HEK293 (cell line): Measurements from ENCODE around the gene TNFRSF4.

Experiments used
- KLF1 ChIP-seq: fragments of 450-650 bp; formaldehyde crosslinking; IDR thresholded peaks from 2 replicates; pipeline ENCODE4 v1.5.1; 2016; ENCODE audit warnings: missing biosample characterization, missing genetic modification characterization
- SP7 ChIP-seq: fragments of 450-650 bp; formaldehyde crosslinking; IDR thresholded peaks from 2 replicates; pipeline ENCODE4 v1.5.1; 2016; ENCODE audit warnings: missing biosample characterization, missing genetic modification characterization
- ZBTB1 ChIP-seq: fragments of 450-650 bp; formaldehyde crosslinking; IDR thresholded peaks from 2 replicates; pipeline ENCODE4 v1.5.1; 2016; ENCODE audit warnings: missing biosample characterization, missing genetic modification characterization
- ZEB2 ChIP-seq: fragments of 450-650 bp; formaldehyde crosslinking; IDR thresholded peaks from 2 replicates; pipeline ENCODE4 v1.5.1; 2016; ENCODE audit warnings: missing biosample characterization, missing genetic modification characterization
- ZFP69B ChIP-seq: fragments of 450-650 bp; formaldehyde crosslinking; IDR thresholded peaks from 2 replicates; pipeline ENCODE4 v1.5.1; 2016; ENCODE audit warnings: missing biosample characterization, missing genetic modification characterization
- ZNF10 ChIP-seq: fragments of 450-650 bp; formaldehyde crosslinking; IDR thresholded peaks from 2 replicates; pipeline ENCODE4 v1.5.1; 2017; ENCODE audit warnings: missing biosample characterization, missing genetic modification characterization
- ZNF133 ChIP-seq: fragments of 450-650 bp; formaldehyde crosslinking; IDR thresholded peaks from 2 replicates; pipeline ENCODE4 v1.5.1; 2016; ENCODE audit warnings: missing biosample characterization, missing genetic modification characterization
- ZNF23 ChIP-seq: fragments of 450-650 bp; formaldehyde crosslinking; IDR thresholded peaks from 2 replicates; pipeline ENCODE4 v1.5.1; 2016; ENCODE audit warnings: missing biosample characterization, missing genetic modification characterization, borderline replicate concordance
- ZNF248 ChIP-seq: fragments of 450-650 bp; formaldehyde crosslinking; IDR thresholded peaks from 2 replicates; pipeline ENCODE4 v1.5.1; 2017; ENCODE audit warnings: missing biosample characterization, missing genetic modification characterization
- ZNF426 ChIP-seq: fragments of 450-650 bp; formaldehyde crosslinking; IDR thresholded peaks from 2 replicates; pipeline ENCODE4 v1.5.1; 2017; ENCODE audit warnings: missing biosample characterization, missing genetic modification characterization, mild to moderate bottlenecking, inconsistent platforms, moderate library complexity
- ZNF610 ChIP-seq: fragments of 450-650 bp; formaldehyde crosslinking; IDR thresholded peaks from 2 replicates; pipeline ENCODE4 v1.5.1; 2016; ENCODE audit warnings: missing biosample characterization, missing genetic modification characterization, borderline replicate concordance
- ZNF623 ChIP-seq: fragments of 450-650 bp; formaldehyde crosslinking; IDR thresholded peaks from 2 replicates; pipeline ENCODE4 v1.5.1; 2016; ENCODE audit warnings: missing biosample characterization, missing genetic modification characterization
- ZNF654 ChIP-seq: fragments of 450-650 bp; formaldehyde crosslinking; IDR thresholded peaks from 2 replicates; pipeline ENCODE4 v1.5.1; 2016; ENCODE audit warnings: low read depth, missing biosample characterization, missing genetic modification characterization
- TF ChIP-seq, protein P1 (sequence below): fragments of 450-650 bp; formaldehyde crosslinking; IDR thresholded peaks from 2 replicates; pipeline ENCODE4 v1.5.1; 2016; ENCODE audit warnings: missing biosample characterization, missing genetic modification characterization
- TF ChIP-seq, protein P2 (sequence below): fragments of 450-650 bp; formaldehyde crosslinking; IDR thresholded peaks from 2 replicates; pipeline ENCODE4 v1.5.1; 2016; ENCODE audit warnings: missing biosample characterization, missing genetic modification characterization
- TF ChIP-seq, protein P3 (sequence below): fragments of 450-650 bp; formaldehyde crosslinking; IDR thresholded peaks from 2 replicates; pipeline ENCODE4 v1.5.1; 2016; ENCODE audit warnings: missing biosample characterization, missing genetic modification characterization
- TF ChIP-seq, protein P4 (sequence below): sonication (generic); formaldehyde crosslinking; IDR thresholded peaks from 2 replicates; pipeline ENCODE4 v1.8.1; 2022; ENCODE audit warnings: mild to moderate bottlenecking, moderate library complexity, missing genetic modification reagents
- TF ChIP-seq, protein P5 (sequence below): fragments of 450-650 bp; formaldehyde crosslinking; IDR thresholded peaks from 2 replicates; pipeline ENCODE4 v1.5.1; 2016; ENCODE audit warnings: missing biosample characterization, missing genetic modification characterization
- TF ChIP-seq, protein P6 (sequence below): fragments of 450-650 bp; formaldehyde crosslinking; IDR thresholded peaks from 2 replicates; pipeline ENCODE4 v1.5.1; 2017; ENCODE audit warnings: missing biosample characterization, mild to moderate bottlenecking, missing genetic modification characterization, moderate library complexity
- TF ChIP-seq, protein P7 (sequence below): fragments of 450-650 bp; formaldehyde crosslinking; IDR thresholded peaks from 2 replicates; pipeline ENCODE4 v1.5.1; 2016; ENCODE audit warnings: missing biosample characterization, missing genetic modification characterization
- TF ChIP-seq, protein P8 (sequence below): fragments of 450-650 bp; formaldehyde crosslinking; IDR thresholded peaks from 2 replicates; pipeline ENCODE4 v1.5.1; 2016; ENCODE audit warnings: missing biosample characterization, missing genetic modification characterization, borderline replicate concordance

TNFRSF4 gene

DNA sequence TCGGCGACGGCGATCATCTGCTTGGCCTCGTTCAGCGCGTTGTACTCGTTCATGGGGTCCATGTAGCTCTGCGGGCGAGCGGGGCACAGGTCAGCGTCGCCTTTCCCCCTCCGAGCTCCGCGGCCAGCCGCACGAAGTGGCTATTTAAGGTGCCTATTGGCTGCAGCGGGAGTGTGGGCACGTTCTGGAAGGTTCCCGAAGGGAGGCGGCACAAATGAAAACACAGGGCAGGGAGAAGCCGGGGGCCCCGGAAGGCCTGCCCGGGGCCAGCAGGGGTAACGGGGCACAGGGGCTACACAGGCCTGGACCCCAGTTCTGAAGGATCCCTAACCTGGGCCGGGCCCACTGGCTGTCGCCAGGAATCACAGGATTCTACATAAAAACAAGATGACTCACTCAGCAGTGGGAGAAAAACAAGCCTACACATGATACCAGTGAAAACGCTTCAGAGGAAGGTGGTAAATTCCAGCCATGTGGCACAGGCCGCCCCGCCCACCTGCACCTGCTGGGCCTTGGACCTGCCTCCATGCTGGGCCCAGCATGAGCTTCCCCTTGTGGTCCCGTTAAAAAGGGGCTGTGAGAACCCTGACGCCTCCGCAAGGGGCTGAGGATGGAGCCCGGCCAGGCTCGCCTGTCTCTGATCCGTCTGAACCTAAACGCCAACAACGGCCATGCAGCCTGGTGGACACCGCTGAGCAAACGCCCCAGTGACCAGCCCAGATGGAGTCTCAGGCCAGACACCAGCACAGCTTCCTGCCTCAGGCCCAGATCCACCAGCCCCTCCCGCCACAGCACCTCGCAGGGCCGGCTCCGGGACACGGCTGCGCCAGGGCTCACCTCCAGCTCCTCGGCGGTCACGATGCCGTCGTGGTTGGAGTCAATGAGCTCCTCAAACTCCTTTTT, 3.9 kb upstream of the TNFRSF4 start (continued):
- TF ChIP-seq, protein P1, sequence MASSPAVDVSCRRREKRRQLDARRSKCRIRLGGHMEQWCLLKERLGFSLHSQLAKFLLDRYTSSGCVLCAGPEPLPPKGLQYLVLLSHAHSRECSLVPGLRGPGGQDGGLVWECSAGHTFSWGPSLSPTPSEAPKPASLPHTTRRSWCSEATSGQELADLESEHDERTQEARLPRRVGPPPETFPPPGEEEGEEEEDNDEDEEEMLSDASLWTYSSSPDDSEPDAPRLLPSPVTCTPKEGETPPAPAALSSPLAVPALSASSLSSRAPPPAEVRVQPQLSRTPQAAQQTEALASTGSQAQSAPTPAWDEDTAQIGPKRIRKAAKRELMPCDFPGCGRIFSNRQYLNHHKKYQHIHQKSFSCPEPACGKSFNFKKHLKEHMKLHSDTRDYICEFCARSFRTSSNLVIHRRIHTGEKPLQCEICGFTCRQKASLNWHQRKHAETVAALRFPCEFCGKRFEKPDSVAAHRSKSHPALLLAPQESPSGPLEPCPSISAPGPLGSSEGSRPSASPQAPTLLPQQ = peak; percentile 80
- TF ChIP-seq, protein P2, sequence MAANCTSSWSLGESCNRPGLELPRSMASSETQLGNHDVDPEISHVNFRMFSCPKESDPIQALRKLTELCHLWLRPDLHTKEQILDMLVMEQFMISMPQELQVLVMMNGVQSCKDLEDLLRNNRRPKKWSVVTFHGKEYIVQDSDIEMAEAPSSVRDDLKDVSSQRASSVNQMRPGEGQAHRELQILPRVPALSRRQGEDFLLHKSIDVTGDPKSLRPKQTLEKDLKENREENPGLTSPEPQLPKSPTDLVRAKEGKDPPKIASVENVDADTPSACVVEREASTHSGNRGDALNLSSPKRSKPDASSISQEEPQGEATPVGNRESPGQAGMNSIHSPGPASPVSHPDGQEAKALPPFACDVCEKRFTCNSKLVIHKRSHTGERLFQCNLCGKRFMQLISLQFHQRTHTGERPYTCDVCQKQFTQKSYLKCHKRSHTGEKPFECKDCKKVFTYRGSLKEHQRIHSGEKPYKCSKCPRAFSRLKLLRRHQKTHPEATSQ = no peak
- TF ChIP-seq ZNF426 (no peak), ZBTB1 (tag by site-specific recombination) (no peak), KLF1 (tag by site-specific recombination) (peak; percentile 76), ZFP69B (tag by site-specific recombination) (peak; percentile 84), ZNF610 (tag by site-specific recombination) (no peak), ZNF248 (tag by site-specific recombination) (no peak), ZEB2 (no peak), ZNF654 (no peak), SP7 (tag by site-specific recombination) (peak; percentile 81), ZNF10 (tag by site-specific recombination) (peak; percentile 89), ZNF623 (tag by site-specific recombination) (no peak), ZNF133 (tag by site-specific recombination) (no peak), ZNF23 (tag by site-specific recombination) (no peak)
- TF ChIP-seq, protein P3, sequence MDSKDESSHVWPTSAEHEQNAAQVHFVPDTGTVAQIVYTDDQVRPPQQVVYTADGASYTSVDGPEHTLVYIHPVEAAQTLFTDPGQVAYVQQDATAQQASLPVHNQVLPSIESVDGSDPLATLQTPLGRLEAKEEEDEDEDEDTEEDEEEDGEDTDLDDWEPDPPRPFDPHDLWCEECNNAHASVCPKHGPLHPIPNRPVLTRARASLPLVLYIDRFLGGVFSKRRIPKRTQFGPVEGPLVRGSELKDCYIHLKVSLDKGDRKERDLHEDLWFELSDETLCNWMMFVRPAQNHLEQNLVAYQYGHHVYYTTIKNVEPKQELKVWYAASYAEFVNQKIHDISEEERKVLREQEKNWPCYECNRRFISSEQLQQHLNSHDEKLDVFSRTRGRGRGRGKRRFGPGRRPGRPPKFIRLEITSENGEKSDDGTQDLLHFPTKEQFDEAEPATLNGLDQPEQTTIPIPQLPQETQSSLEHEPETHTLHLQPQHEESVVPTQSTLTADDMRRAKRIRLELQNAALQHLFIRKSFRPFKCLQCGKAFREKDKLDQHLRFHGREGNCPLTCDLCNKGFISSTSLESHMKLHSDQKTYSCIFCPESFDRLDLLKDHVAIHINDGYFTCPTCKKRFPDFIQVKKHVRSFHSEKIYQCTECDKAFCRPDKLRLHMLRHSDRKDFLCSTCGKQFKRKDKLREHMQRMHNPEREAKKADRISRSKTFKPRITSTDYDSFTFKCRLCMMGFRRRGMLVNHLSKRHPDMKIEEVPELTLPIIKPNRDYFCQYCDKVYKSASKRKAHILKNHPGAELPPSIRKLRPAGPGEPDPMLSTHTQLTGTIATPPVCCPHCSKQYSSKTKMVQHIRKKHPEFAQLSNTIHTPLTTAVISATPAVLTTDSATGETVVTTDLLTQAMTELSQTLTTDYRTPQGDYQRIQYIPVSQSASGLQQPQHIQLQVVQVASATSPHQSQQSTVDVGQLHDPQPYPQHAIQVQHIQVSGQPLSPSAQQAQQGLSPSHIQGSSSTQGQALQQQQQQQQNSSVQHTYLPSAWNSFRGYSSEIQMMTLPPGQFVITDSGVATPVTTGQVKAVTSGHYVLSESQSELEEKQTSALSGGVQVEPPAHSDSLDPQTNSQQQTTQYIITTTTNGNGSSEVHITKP (tag by site-specific recombination) = peak; percentile 86
- TF ChIP-seq, protein P4, sequence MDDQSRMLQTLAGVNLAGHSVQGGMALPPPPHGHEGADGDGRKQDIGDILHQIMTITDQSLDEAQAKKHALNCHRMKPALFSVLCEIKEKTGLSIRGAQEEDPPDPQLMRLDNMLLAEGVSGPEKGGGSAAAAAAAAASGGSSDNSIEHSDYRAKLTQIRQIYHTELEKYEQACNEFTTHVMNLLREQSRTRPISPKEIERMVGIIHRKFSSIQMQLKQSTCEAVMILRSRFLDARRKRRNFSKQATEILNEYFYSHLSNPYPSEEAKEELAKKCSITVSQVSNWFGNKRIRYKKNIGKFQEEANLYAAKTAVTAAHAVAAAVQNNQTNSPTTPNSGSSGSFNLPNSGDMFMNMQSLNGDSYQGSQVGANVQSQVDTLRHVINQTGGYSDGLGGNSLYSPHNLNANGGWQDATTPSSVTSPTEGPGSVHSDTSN (CRISPR knock-in tag) = no peak
- TF ChIP-seq, protein P5, sequence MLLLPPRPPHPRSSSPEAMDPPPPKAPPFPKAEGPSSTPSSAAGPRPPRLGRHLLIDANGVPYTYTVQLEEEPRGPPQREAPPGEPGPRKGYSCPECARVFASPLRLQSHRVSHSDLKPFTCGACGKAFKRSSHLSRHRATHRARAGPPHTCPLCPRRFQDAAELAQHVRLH (tag by site-specific recombination) = no peak
- TF ChIP-seq, protein P6, sequence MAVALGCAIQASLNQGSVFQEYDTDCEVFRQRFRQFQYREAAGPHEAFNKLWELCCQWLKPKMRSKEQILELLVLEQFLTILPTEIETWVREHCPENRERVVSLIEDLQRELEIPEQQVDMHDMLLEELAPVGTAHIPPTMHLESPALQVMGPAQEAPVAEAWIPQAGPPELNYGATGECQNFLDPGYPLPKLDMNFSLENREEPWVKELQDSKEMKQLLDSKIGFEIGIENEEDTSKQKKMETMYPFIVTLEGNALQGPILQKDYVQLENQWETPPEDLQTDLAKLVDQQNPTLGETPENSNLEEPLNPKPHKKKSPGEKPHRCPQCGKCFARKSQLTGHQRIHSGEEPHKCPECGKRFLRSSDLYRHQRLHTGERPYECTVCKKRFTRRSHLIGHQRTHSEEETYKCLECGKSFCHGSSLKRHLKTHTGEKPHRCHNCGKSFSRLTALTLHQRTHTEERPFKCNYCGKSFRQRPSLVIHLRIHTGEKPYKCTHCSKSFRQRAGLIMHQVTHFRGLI = no peak
- TF ChIP-seq, protein P7, sequence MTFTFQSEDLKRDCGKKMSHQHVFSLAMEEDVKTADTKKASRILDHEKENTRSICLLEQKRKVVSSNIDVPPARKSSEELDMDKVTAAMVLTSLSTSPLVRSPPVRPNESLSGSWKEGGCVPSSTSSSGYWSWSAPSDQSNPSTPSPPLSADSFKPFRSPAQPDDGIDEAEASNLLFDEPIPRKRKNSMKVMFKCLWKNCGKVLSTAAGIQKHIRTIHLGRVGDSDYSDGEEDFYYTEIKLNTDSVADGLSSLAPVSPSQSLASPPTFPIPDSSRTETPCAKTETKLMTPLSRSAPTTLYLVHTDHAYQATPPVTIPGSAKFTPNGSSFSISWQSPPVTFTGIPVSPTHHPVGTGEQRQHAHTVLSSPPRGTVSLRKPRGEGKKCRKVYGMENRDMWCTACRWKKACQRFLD = no peak
- TF ChIP-seq, protein P8, sequence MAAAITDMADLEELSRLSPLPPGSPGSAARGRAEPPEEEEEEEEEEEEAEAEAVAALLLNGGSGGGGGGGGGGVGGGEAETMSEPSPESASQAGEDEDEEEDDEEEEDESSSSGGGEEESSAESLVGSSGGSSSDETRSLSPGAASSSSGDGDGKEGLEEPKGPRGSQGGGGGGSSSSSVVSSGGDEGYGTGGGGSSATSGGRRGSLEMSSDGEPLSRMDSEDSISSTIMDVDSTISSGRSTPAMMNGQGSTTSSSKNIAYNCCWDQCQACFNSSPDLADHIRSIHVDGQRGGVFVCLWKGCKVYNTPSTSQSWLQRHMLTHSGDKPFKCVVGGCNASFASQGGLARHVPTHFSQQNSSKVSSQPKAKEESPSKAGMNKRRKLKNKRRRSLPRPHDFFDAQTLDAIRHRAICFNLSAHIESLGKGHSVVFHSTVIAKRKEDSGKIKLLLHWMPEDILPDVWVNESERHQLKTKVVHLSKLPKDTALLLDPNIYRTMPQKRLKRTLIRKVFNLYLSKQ (tag by site-specific recombination) = no peak
